ENCODE data around the gene PLA2G4B. TPM values are rescaled to one million over a fixed set of nuclear protein-coding genes. Genes with fewer than 3 reads are reported as not detected.

The PLA2G4B gene
- total RNA-seq, 1 donor from 2014 or later = 0.26 TPM

GRCh38 chr15:41885841-41886240 lies 47.2 kb downstream of the PLA2G4B start:
- no peak for DNase-seq (ENCODE audit: low read depth, low spot score)

GRCh38 chr15:41886741-41887140 lies 48.1 kb downstream of the PLA2G4B start:
- DNase-seq (ENCODE audit: low read depth, low spot score) = no peak

GRCh38 chr15:41887161-41887560 lies 48.5 kb downstream of the PLA2G4B start:
- no peak for DNase-seq (ENCODE audit: low read depth, low spot score)

GRCh38 chr15:41887893-41888292 lies 49.2 kb downstream of the PLA2G4B start:
- DNase-seq (ENCODE audit: low read depth, low spot score) = no peak

GRCh38 chr15:41888662-41889253 lies 50.1 kb downstream of the PLA2G4B start:
- no peak for DNase-seq (ENCODE audit: low read depth, low spot score)

- no peak for DNase-seq (ENCODE audit: low read depth, low spot score)
These were observed 51.5 kb downstream of the PLA2G4B start for GRCh38 chr15:41890050-41890690.

- DNase-seq (ENCODE audit: low read depth, low spot score) = no peak
These were observed 52.6 kb downstream of the PLA2G4B start for GRCh38 chr15:41891226-41891625.

- no peak for DNase-seq (ENCODE audit: low read depth, low spot score)
These were observed 53.3 kb downstream of the PLA2G4B start for GRCh38 chr15:41891946-41892345.

GRCh38 chr15:41892621-41893421 lies 54.2 kb downstream of the PLA2G4B start:
- no peak for DNase-seq (ENCODE audit: low read depth, low spot score)

GRCh38 chr15:41893422-41894250 lies 55.0 kb downstream of the PLA2G4B start, which contains the start of gene SPTBN5:
TSS of gene SPTBN5 (minus strand) at chr15:41894053. CDS start at chr15:41893497, 556 bp downstream.
- no peak for DNase-seq (ENCODE audit: low read depth, low spot score)

- no peak for DNase-seq (ENCODE audit: low read depth, low spot score)
These were observed 55.7 kb downstream of the PLA2G4B start for GRCh38 chr15:41894251-41894790.

GRCh38 chr15:41894791-41895463 lies 56.3 kb downstream of the PLA2G4B start:
- peak; percentile 32 for DNase-seq (ENCODE audit: low read depth, low spot score)

- no peak for DNase-seq (ENCODE audit: low read depth, low spot score)
These were observed 56.8 kb downstream of the PLA2G4B start for GRCh38 chr15:41895491-41895890.

GRCh38 chr15:41895957-41896356 lies 57.3 kb downstream of the PLA2G4B start:
- no peak for DNase-seq (ENCODE audit: low read depth, low spot score)

GRCh38 chr15:41896566-41896965 lies 57.9 kb downstream of the PLA2G4B start:
- no peak for DNase-seq (ENCODE audit: low read depth, low spot score)

GRCh38 chr15:41897363-41897799 lies 58.7 kb downstream of the PLA2G4B start:
- no peak for DNase-seq (ENCODE audit: low read depth, low spot score)
